Activated CD4-positive, alpha-beta T cell treated with anti-CD3 and anti-CD28 coated beads, Interleukin-10, Interleukin-2, amounts not matched to agents 100 ng/mL and 50 ng/mL, durations not matched to agents 16 hours and 8 hours (primary cell): Measurements from ENCODE around the gene MAP4K3.
"Not testable (repeated sequence)": the region's sequence is repeated elsewhere in the genome, so short reads cannot be mapped to it uniquely, and the experiment has no call there.

Source experiments
- DNase-seq: peaks from one replicate; pipeline ENCODE4 v3.0.0-alpha.2; 2020

The MAP4K3 gene

GRCh38 chr2:39370101-39370500 is 67.0 kb downstream of the MAP4K3 start:
- no peak for DNase-seq

GRCh38 chr2:39368846-39369245 is 68.2 kb downstream of the MAP4K3 start:
- DNase-seq, result no peak

GRCh38 chr2:39368376-39368775 is 68.7 kb downstream of the MAP4K3 start:
- DNase-seq, result no peak

DNA sequence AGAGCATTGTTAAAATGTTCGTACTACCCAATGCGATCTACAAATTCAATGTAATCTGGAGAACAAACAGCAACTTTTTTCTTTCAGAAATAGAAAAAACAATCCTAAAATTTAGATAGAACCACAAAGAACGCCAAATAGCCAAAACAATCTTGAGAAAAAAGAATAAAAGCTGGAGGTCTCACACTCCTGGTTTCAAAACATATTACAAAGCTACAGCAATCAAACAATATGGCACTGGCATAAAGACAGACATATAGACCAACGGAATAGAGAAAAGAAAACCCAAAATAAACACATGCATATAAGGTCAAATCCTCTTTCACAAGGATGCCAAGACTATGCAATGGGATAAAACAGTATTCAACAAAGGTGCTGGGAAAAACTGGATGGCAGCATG is 74.5 kb downstream of the MAP4K3 start:
- no peak for DNase-seq

DNA sequence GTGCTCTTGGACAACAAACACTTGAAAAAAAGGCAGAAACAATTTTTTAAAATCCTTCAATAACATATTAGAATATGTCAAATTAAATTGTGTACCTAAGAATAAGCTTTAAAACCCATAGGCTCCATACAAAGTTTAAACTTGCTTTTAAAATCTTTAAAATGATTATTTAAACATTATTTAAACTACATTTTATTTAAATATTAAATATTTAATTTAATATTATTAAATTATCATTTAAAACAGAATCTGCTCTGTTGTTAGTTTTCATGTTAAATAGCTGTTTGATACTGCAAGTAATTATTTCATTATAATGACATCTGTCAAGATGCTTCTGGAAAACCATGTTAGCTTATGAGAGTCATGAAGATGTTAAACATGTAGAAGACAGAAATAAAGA is 75.6 kb downstream of the MAP4K3 start:
- DNase-seq, result no peak

DNA sequence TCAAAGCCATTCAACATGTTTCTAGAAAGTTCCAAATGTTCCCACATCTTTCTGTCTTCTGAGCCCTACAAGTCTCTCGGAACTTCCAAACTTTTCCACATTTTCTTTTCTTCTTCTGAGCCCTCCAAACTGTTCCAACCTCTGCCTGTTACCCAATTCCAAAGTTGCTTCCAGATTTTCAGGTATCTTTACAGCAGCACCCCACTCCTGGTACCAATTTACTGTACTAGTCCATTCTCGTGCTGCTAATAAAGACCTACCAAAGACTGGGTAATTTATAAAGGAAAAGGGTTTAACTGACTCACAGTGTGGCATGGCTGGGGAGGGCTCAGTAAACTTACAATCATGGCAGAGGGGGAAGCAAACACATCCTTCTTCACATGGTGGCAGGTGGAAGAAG is 76.7 kb downstream of the MAP4K3 start:
- not testable (repeated sequence) for DNase-seq

GRCh38 chr2:39359453-39360038 is 77.5 kb downstream of the MAP4K3 start:
- no peak for DNase-seq

DNA sequence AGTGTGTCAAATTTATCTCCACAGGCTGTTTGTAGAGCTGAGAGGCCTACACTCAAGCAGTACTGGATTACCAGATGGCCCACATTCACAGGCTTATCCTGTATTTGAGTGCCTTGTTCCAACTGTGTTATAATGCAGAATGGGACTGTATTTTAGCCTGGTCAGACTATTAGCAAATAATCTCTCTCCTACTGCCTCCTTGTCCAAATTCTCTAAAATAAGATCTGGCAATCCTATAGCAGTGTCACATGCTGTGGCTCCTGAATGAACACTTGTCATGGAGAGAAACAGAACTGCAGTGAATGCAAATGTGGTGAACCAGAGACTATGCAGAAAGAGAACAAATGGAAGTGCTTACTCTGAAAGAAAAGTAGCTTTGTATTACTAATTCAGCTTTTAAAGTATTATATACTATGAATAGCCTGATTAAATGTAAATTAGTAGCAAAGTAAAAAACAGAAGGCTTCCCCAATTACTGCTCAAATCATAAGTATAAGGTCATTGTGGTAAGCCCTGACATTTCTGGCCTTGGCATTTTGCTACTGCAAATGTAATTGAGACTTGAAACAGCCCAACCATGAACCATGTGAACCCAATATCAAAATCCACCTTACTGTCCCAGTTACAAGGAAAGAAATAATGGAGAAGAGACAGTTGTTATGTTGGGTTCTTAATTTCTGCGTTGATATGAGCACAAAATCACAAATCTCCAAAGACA is 80.0 kb downstream of the MAP4K3 start:
- no peak for DNase-seq

- DNase-seq, result no peak
Observed at GRCh38 chr2:39350658-39351057, 86.4 kb downstream of the MAP4K3 start.

GRCh38 chr2:39338502-39338901 is 98.6 kb downstream of the MAP4K3 start:
- no peak for DNase-seq

DNA sequence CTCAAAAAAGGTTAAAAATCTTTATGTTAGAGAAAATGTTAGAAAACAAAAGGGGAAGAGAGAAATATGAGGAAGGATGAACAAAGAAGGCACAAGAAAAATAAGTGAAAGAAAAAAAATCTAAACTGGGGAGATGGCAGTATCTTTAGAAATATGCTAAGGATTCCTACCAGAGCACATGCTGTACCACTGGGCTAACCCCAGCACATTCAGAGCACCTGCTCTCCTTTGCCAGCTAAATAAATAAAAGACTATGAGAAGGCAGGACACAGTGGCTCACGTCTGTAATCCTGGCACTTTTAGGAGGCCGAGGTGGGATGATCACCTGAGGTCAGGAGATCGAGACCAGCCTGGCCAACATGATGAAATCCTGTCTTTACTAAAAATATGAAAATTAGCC is 101.2 kb downstream of the MAP4K3 start:
- no peak for DNase-seq

DNA sequence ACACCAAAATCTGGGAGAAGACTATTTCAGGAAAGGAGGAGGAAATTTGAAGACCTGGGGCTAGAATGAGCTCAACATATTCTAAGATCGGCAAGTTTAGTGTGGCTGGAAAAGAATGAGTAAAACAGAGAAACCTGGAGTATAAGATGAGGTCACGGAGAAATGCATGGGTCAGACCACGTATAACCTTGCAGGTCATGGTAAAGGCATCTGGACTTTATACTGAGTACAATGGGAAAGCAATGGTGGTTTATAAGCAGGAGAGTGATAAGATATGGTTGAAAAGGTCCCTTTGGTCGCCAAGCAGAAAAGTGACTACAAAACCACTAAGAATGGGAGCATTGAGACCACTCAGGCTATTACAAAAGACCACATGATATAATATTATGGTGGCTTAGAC is 102.1 kb downstream of the MAP4K3 start:
- DNase-seq, result no peak

- DNase-seq, result no peak
Observed at GRCh38 chr2:39334529-39334928, 102.6 kb downstream of the MAP4K3 start.

- DNase-seq, result no peak
Observed at GRCh38 chr2:39326644-39327043, 110.4 kb downstream of the MAP4K3 start.

GRCh38 chr2:39325966-39326365 is 111.1 kb downstream of the MAP4K3 start:
- DNase-seq, result no peak

GRCh38 chr2:39321056-39322035 is 115.7 kb downstream of the MAP4K3 start:
- DNase-seq, result not testable (repeated sequence)

- no peak for DNase-seq
Observed at GRCh38 chr2:39320162-39320561, 116.9 kb downstream of the MAP4K3 start.

GRCh38 chr2:39313575-39313974 is 123.5 kb downstream of the MAP4K3 start:
- DNase-seq, result no peak

DNA sequence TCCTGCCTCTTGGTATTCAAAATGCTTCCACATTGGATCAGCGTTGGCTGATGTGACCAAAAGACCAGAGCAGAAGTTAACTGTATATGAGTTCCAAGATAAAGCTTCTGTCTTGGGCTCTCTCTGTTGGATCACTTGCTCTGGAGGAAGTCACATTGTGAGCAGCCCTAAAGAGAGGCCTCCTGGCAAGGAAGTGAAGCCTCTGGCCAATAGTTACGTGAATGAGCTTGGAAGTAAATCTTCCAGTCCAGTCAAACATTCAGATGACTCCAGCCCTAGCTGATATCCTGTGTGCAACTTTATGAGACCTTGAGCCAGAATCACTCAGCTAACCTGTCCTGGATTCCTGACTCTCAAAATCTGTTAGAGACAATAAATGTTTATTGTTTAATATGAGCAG is 125.6 kb downstream of the MAP4K3 start:
- no peak for DNase-seq

GRCh38 chr2:39308778-39309177 is 128.3 kb downstream of the MAP4K3 start:
- DNase-seq, result no peak

GRCh38 chr2:39306626-39307025 is 130.5 kb downstream of the MAP4K3 start:
- no peak for DNase-seq

- no peak for DNase-seq
Observed at GRCh38 chr2:39304729-39305128, 132.4 kb downstream of the MAP4K3 start.

DNA sequence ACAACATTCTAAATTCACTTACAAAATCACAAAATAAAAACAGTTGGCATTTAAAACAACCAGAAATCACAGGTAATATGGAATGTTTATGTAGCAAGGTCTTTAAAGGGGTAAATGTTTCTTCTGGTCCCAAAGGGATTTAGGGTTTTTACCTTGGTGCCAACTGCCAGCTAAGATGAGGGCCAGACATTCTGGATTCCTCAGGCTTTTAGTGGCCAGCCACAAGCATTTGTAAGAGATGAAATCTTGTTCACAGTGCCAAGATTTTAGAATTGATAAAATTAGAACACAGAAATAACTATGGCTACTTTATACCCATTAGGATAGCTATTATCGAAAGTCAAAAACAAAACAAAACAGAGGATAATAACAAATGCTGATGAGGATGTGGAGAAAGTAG is 132.9 kb downstream of the MAP4K3 start:
- DNase-seq, result no peak

- DNase-seq, result no peak
Observed at GRCh38 chr2:39301352-39301751, 135.7 kb downstream of the MAP4K3 start.
